Measurements from ENCODE around the gene GPR17.

- no peak for TF ChIP-seq CTCF (IDR thresholded peaks at IDR 0.05)
- no peak for TF ChIP-seq EZH2 (IDR thresholded peaks at IDR 0.05)
- no peak for TF ChIP-seq EZH2phosphoT487 (IDR thresholded peaks at IDR 0.05)
These were observed 19.4 kb downstream of the GPR17 start for GRCh38 chr2:127665267-127665893.
